ENCODE data around the gene KRTAP4-9.
"Not testable (repeated sequence)": the region's sequence is repeated elsewhere in the genome, so short reads cannot be mapped to it uniquely, and the experiment has no call there.

Gene KRTAP4-9

GRCh38 chr17:41147531-41148204 is 42.5 kb downstream of the KRTAP4-9 start:
- Histone ChIP-seq H3K36me3 (ENCODE audit: control insufficient read depth in 5 of 5, insufficient read depth in 5 of 5, low read length in 5 of 5) (no peaks in the 10 kb centered on the region), H3K4me3 (ENCODE audit: low read depth in 1 of 5, low read length in 5 of 5) (no peak overlapping the region), H3K27ac (ENCODE audit: low read depth, low read length) (no peak overlapping the region), H3K9me3 (ENCODE audit: control insufficient read depth in 5 of 5, low read length in 5 of 5) (peaks cover 0 to 12% (median 5%) of the 10 kb centered on the region in 5 donors), H3K27me3 (ENCODE audit: control insufficient read depth in 5 of 5, insufficient read depth in 4 of 5, low read length in 5 of 5) (peaks cover 0 to 5% (median 0%) of the 10 kb centered on the region in 5 donors), H3K9ac (ENCODE audit: low read length in 5 of 5) (no peak overlapping the region), H3K4me1 (ENCODE audit: control insufficient read depth in 5 of 5, insufficient read depth in 5 of 5, low read length in 5 of 5) (no peaks in the 10 kb centered on the region)

- not testable (repeated sequence) for H3K4me3 ChIP-seq (ENCODE audit: low read depth in 1 of 5, low read length in 5 of 5); H3K9me3 ChIP-seq (ENCODE audit: control insufficient read depth in 5 of 5, low read length in 5 of 5); H3K27ac ChIP-seq (ENCODE audit: low read depth, low read length); H3K9ac ChIP-seq (ENCODE audit: low read length in 5 of 5); H3K36me3 ChIP-seq (ENCODE audit: control insufficient read depth in 5 of 5, insufficient read depth in 5 of 5, low read length in 5 of 5); H3K27me3 ChIP-seq (ENCODE audit: control insufficient read depth in 5 of 5, insufficient read depth in 4 of 5, low read length in 5 of 5); H3K4me1 ChIP-seq (ENCODE audit: control insufficient read depth in 5 of 5, insufficient read depth in 5 of 5, low read length in 5 of 5)
Observed at GRCh38 chr17:41148971-41149651, 43.9 kb downstream of the KRTAP4-9 start.

- H3K9ac ChIP-seq (ENCODE audit: low read length in 5 of 5): no peak within 1 kb of the TSS
- H3K27me3 ChIP-seq (ENCODE audit: control insufficient read depth in 5 of 5, insufficient read depth in 4 of 5, low read length in 5 of 5): peaks cover 0 to 5% (median 0%) of the 10 kb centered on the region in 5 donors
- no peak within 1 kb of the TSS for H3K27ac ChIP-seq (ENCODE audit: low read depth, low read length)
- no peaks in the 10 kb centered on the region for H3K4me1 ChIP-seq (ENCODE audit: control insufficient read depth in 5 of 5, insufficient read depth in 5 of 5, low read length in 5 of 5)
- H3K36me3 ChIP-seq (ENCODE audit: control insufficient read depth in 5 of 5, insufficient read depth in 5 of 5, low read length in 5 of 5): no peaks in the 10 kb centered on the region
- H3K9me3 ChIP-seq (ENCODE audit: control insufficient read depth in 5 of 5, low read length in 5 of 5): no peaks in the 10 kb centered on the region
- H3K4me3 ChIP-seq (ENCODE audit: low read depth in 1 of 5, low read length in 5 of 5): no peak within 1 kb of the TSS
Observed at GRCh38 chr17:41149652-41149985, 44.4 kb downstream of the KRTAP4-9 start, which contains the start of gene KRTAP4-5. Gene KRTAP4-5 (minus strand): TSS chr17:41149825. CDS start chr17:41149767, 58 bp downstream.

- Histone ChIP-seq H3K27me3 (ENCODE audit: control insufficient read depth in 5 of 5, insufficient read depth in 4 of 5, low read length in 5 of 5) (peaks cover 0 to 5% (median 0%) of the 10 kb centered on the region in 5 donors), H3K27ac (ENCODE audit: low read depth, low read length) (no peak overlapping the region), H3K4me3 (ENCODE audit: low read depth in 1 of 5, low read length in 5 of 5) (no peak overlapping the region), H3K36me3 (ENCODE audit: control insufficient read depth in 5 of 5, insufficient read depth in 5 of 5, low read length in 5 of 5) (no peaks in the 10 kb centered on the region), H3K9ac (ENCODE audit: low read length in 5 of 5) (no peak overlapping the region), H3K4me1 (ENCODE audit: control insufficient read depth in 5 of 5, insufficient read depth in 5 of 5, low read length in 5 of 5) (no peaks in the 10 kb centered on the region), H3K9me3 (ENCODE audit: control insufficient read depth in 5 of 5, low read length in 5 of 5) (no peaks in the 10 kb centered on the region)
Observed at GRCh38 chr17:41150026-41150425, 44.8 kb downstream of the KRTAP4-9 start.

GRCh38 chr17:41151525-41151924 is 46.3 kb downstream of the KRTAP4-9 start:
- H3K27me3 ChIP-seq (ENCODE audit: control insufficient read depth in 5 of 5, insufficient read depth in 4 of 5, low read length in 5 of 5): peaks cover 0 to 5% (median 0%) of the 10 kb centered on the region in 5 donors
- no peaks in the 10 kb centered on the region for H3K36me3 ChIP-seq (ENCODE audit: control insufficient read depth in 5 of 5, insufficient read depth in 5 of 5, low read length in 5 of 5)
- H3K9me3 ChIP-seq (ENCODE audit: control insufficient read depth in 5 of 5, low read length in 5 of 5): no peaks in the 10 kb centered on the region
- no peaks in the 10 kb centered on the region for H3K4me1 ChIP-seq (ENCODE audit: control insufficient read depth in 5 of 5, insufficient read depth in 5 of 5, low read length in 5 of 5)
- H3K27ac ChIP-seq (ENCODE audit: low read depth, low read length): no peak overlapping the region
- no peak overlapping the region for H3K4me3 ChIP-seq (ENCODE audit: low read depth in 1 of 5, low read length in 5 of 5)
- H3K9ac ChIP-seq (ENCODE audit: low read length in 5 of 5): no peak overlapping the region

GRCh38 chr17:41153856-41154255 is 48.7 kb downstream of the KRTAP4-9 start:
- peaks cover 0 to 5% (median 0%) of the 10 kb centered on the region in 5 donors for H3K27me3 ChIP-seq (ENCODE audit: control insufficient read depth in 5 of 5, insufficient read depth in 4 of 5, low read length in 5 of 5)
- H3K9me3 ChIP-seq (ENCODE audit: control insufficient read depth in 5 of 5, low read length in 5 of 5): no peaks in the 10 kb centered on the region
- H3K27ac ChIP-seq (ENCODE audit: low read depth, low read length): no peak overlapping the region
- no peaks in the 10 kb centered on the region for H3K4me1 ChIP-seq (ENCODE audit: control insufficient read depth in 5 of 5, insufficient read depth in 5 of 5, low read length in 5 of 5)
- H3K4me3 ChIP-seq (ENCODE audit: low read depth in 1 of 5, low read length in 5 of 5): no peak overlapping the region
- H3K36me3 ChIP-seq (ENCODE audit: control insufficient read depth in 5 of 5, insufficient read depth in 5 of 5, low read length in 5 of 5): no peaks in the 10 kb centered on the region
- no peak overlapping the region for H3K9ac ChIP-seq (ENCODE audit: low read length in 5 of 5)
